ENCODE data around the gene FUCA2.
A peak's percentile ranks its signal among the peaks of the same experiment; 100 is the strongest.
"Not testable (repeated sequence)": the region's sequence is repeated elsewhere in the genome, so short reads cannot be mapped to it uniquely, and the experiment has no call there.

FUCA2 gene

GRCh38 chr6:143498428-143498827, 13.1 kb downstream of the FUCA2 start:
- no peak for DNase-seq (ENCODE audit: low read depth)

- no peak for DNase-seq (ENCODE audit: low read depth)
These were observed 14.5 kb downstream of the FUCA2 start for GRCh38 chr6:143496974-143497373.

- peak; percentile 19 for DNase-seq (ENCODE audit: low read depth)
These were observed 20.7 kb downstream of the FUCA2 start for GRCh38 chr6:143490775-143491174.

- DNase-seq (ENCODE audit: low read depth), result no peak
These were observed 21.3 kb downstream of the FUCA2 start for GRCh38 chr6:143490244-143490643.

GRCh38 chr6:143486752-143487151, 24.8 kb downstream of the FUCA2 start:
- no peak for DNase-seq (ENCODE audit: low read depth)

- no peak for DNase-seq (ENCODE audit: low read depth)
These were observed 25.6 kb downstream of the FUCA2 start for GRCh38 chr6:143485967-143486366.

- DNase-seq (ENCODE audit: low read depth), result no peak
These were observed 28.9 kb downstream of the FUCA2 start for GRCh38 chr6:143482593-143482992.

- DNase-seq (ENCODE audit: low read depth), result no peak
These were observed 32.9 kb downstream of the FUCA2 start for GRCh38 chr6:143478479-143479062.

GRCh38 chr6:143476545-143476944, 35.0 kb downstream of the FUCA2 start:
- DNase-seq (ENCODE audit: low read depth), result no peak

- no peak for DNase-seq (ENCODE audit: low read depth)
These were observed 39.7 kb downstream of the FUCA2 start for GRCh38 chr6:143471822-143472221.

GRCh38 chr6:143468823-143469222, 42.7 kb downstream of the FUCA2 start:
- DNase-seq (ENCODE audit: low read depth), result not testable (repeated sequence)

- no peak for DNase-seq (ENCODE audit: low read depth)
These were observed 43.5 kb downstream of the FUCA2 start for GRCh38 chr6:143468026-143468425.

GRCh38 chr6:143465546-143465945, 46.0 kb downstream of the FUCA2 start:
- no peak for DNase-seq (ENCODE audit: low read depth)

- DNase-seq (ENCODE audit: low read depth), result no peak
These were observed 53.8 kb downstream of the FUCA2 start for GRCh38 chr6:143457563-143458359.

GRCh38 chr6:143451531-143451930, 60.0 kb downstream of the FUCA2 start:
- DNase-seq (ENCODE audit: low read depth), result no peak

- DNase-seq (ENCODE audit: low read depth), result peak; percentile 84
These were observed 60.8 kb downstream of the FUCA2 start, which contains the start of the genes ADAT2 and PEX3 for GRCh38 chr6:143450453-143451371. ADAT2 (minus strand) TSS chr6:143450695; CDS start chr6:143450658, 37 bp downstream. PEX3 (plus strand) TSS chr6:143450805; CDS start chr6:143451043, 238 bp downstream.

GRCh38 chr6:143449714-143450452, 61.6 kb downstream of the FUCA2 start:
- peak; percentile 9 for DNase-seq (ENCODE audit: low read depth)

GRCh38 chr6:143449082-143449713, 62.3 kb downstream of the FUCA2 start:
- no peak for DNase-seq (ENCODE audit: low read depth)

GRCh38 chr6:143447865-143448264, 63.7 kb downstream of the FUCA2 start:
- DNase-seq (ENCODE audit: low read depth), result not testable (repeated sequence)
